ENCODE measurements around the gene SNURF.

- TF ChIP-seq CTCF (IDR thresholded peaks at IDR 0.05) (no peak), NR3C1 (CRISPR knock-in tag; conservative IDR thresholded peaks at IDR 0.05; ENCODE audit: low read depth) (no peak), FOXP1 (CRISPR knock-in tag; IDR thresholded peaks at IDR 0.05; ENCODE audit: borderline replicate concordance) (no peak), NFE2L1 (CRISPR knock-in tag; IDR thresholded peaks at IDR 0.05) (no peak), ZNF512 (CRISPR knock-in tag; IDR thresholded peaks at IDR 0.05; ENCODE audit: borderline replicate concordance) (no peak), ATF2 (CRISPR knock-in tag; IDR thresholded peaks at IDR 0.05; ENCODE audit: borderline replicate concordance, low read depth) (no peak)
Measured at GRCh38 chr15:24985224-24985623, 30.4 kb downstream of the SNURF start.

Measured in WTC11 (cell line).